ENCODE measurements around the gene SEMA4D.
"Not testable (repeated sequence)": the region's sequence is repeated elsewhere in the genome, so short reads cannot be mapped to it uniquely, and the experiment has no call there.

SEMA4D gene

GRCh38 chr9:89374176-89374575 lies 123.7 kb downstream of the SEMA4D start:
- Histone ChIP-seq H3K9ac (ENCODE audit: low read length) (no peak overlapping the region), H3K4me1 (ENCODE audit: low read length) (peaks cover 6% of the 10 kb centered on the region), H2AFZ (ENCODE audit: low read depth, low read length) (no peak overlapping the region), H3K36me3 (replicated peaks; ENCODE audit: low read depth, low read length) (no peaks in the 10 kb centered on the region), H3K27ac (ENCODE audit: low read length) (no peak overlapping the region), H3K9me3 (ENCODE audit: insufficient read depth, low read length) (no peaks in the 10 kb centered on the region), H3K79me2 (ENCODE audit: low read length) (no peaks in the 10 kb centered on the region), H3K4me2 (ENCODE audit: low read length) (no peak overlapping the region), H4K20me1 (ENCODE audit: insufficient read depth, low read length) (no peaks in the 10 kb centered on the region), H3K27me3 (ENCODE audit: low read depth, low read length) (no peaks in the 10 kb centered on the region), H3K4me3 (ENCODE audit: low read length) (no peak overlapping the region)
- TF ChIP-seq EZH2phosphoT487 (IDR thresholded peaks at IDR 0.05; ENCODE audit: low read depth) (no peak), CTCF (IDR thresholded peaks at IDR 0.05; ENCODE audit: low read depth, low read length) (no peak)

GRCh38 chr9:89372979-89373378 lies 124.9 kb downstream of the SEMA4D start:
- Histone ChIP-seq H2AFZ (ENCODE audit: low read depth, low read length) (no peak overlapping the region), H4K20me1 (ENCODE audit: insufficient read depth, low read length) (no peaks in the 10 kb centered on the region), H3K4me2 (ENCODE audit: low read length) (no peak overlapping the region), H3K4me1 (ENCODE audit: low read length) (peaks cover 6% of the 10 kb centered on the region), H3K27me3 (ENCODE audit: low read depth, low read length) (no peaks in the 10 kb centered on the region), H3K36me3 (replicated peaks; ENCODE audit: low read depth, low read length) (no peaks in the 10 kb centered on the region), H3K27ac (ENCODE audit: low read length) (no peak overlapping the region), H3K9me3 (ENCODE audit: insufficient read depth, low read length) (no peaks in the 10 kb centered on the region), H3K79me2 (ENCODE audit: low read length) (no peaks in the 10 kb centered on the region), H3K4me3 (ENCODE audit: low read length) (no peak overlapping the region), H3K9ac (ENCODE audit: low read length) (no peak overlapping the region)
- TF ChIP-seq EZH2phosphoT487 (IDR thresholded peaks at IDR 0.05; ENCODE audit: low read depth) (no peak), CTCF (IDR thresholded peaks at IDR 0.05; ENCODE audit: low read depth, low read length) (no peak)

GRCh38 chr9:89372230-89372816 lies 125.6 kb downstream of the SEMA4D start:
- H3K9ac ChIP-seq (ENCODE audit: low read length): no peak overlapping the region
- no peaks in the 10 kb centered on the region for H3K79me2 ChIP-seq (ENCODE audit: low read length)
- peaks cover 6% of the 10 kb centered on the region for H3K4me1 ChIP-seq (ENCODE audit: low read length)
- no peak overlapping the region for H2AFZ ChIP-seq (ENCODE audit: low read depth, low read length)
- TF ChIP-seq EZH2phosphoT487 (IDR thresholded peaks at IDR 0.05; ENCODE audit: low read depth) (no peak), CTCF (IDR thresholded peaks at IDR 0.05; ENCODE audit: low read depth, low read length) (no peak)
- H4K20me1 ChIP-seq (ENCODE audit: insufficient read depth, low read length): no peaks in the 10 kb centered on the region
- H3K27me3 ChIP-seq (ENCODE audit: low read depth, low read length): no peaks in the 10 kb centered on the region
- H3K36me3 ChIP-seq (replicated peaks; ENCODE audit: low read depth, low read length): no peaks in the 10 kb centered on the region
- no peak overlapping the region for H3K4me2 ChIP-seq (ENCODE audit: low read length)
- no peak overlapping the region for H3K4me3 ChIP-seq (ENCODE audit: low read length)
- H3K9me3 ChIP-seq (ENCODE audit: insufficient read depth, low read length): no peaks in the 10 kb centered on the region
- H3K27ac ChIP-seq (ENCODE audit: low read length): no peak overlapping the region

GRCh38 chr9:89371791-89372190 lies 126.1 kb downstream of the SEMA4D start:
- H3K4me3 ChIP-seq (ENCODE audit: low read length); H3K79me2 ChIP-seq (ENCODE audit: low read length); H3K36me3 ChIP-seq (replicated peaks; ENCODE audit: low read depth, low read length); H4K20me1 ChIP-seq (ENCODE audit: insufficient read depth, low read length); H3K4me2 ChIP-seq (ENCODE audit: low read length); H2AFZ ChIP-seq (ENCODE audit: low read depth, low read length); H3K9me3 ChIP-seq (ENCODE audit: insufficient read depth, low read length); H3K4me1 ChIP-seq (ENCODE audit: low read length); H3K27ac ChIP-seq (ENCODE audit: low read length); H3K9ac ChIP-seq (ENCODE audit: low read length); H3K27me3 ChIP-seq (ENCODE audit: low read depth, low read length): not testable (repeated sequence)
